Neural progenitor cell (in vitro differentiated cells): ENCODE measurements around the gene MDM2. TPM values are rescaled to one million over a fixed set of nuclear protein-coding genes. Genes with fewer than 3 reads are reported as not detected.

ENCODE experiments used
- DNase-seq: peaks from one replicate; pipeline ENCODE4 v3.0.0-alpha.2; 2016; ENCODE audit warnings: low spot score
- H2AFZ ChIP-seq: fragments of 200-600 bp; sonication (generic); replicated peaks from 2 replicates; pipeline ENCODE4 v1.6.1; 2016; ENCODE audit warnings: antibody characterized with exemption
- H3F3A ChIP-seq: fragments of 200-600 bp; sonication (generic); 2 replicates; pipeline ENCODE4 v1.6.1; 2016; ENCODE audit warnings: antibody characterized with exemption, low read depth
- H3K27ac ChIP-seq: fragments of 200-600 bp; sonication (generic); 2 replicates; pipeline ENCODE4 v1.5.1; 2016; ENCODE audit warnings: mild to moderate bottlenecking
- H3K27me3 ChIP-seq: fragments of 200-600 bp; sonication (generic); 2 replicates; pipeline ENCODE4 v1.6.1; 2016; ENCODE audit warnings: mild to moderate bottlenecking, moderate library complexity
- H3K36me3 ChIP-seq: fragments of 200-600 bp; sonication (generic); 2 replicates; pipeline ENCODE4 v1.5.1; 2016
- H3K4me1 ChIP-seq: fragments of 200-600 bp; sonication (generic); 2 replicates; pipeline ENCODE4 v1.6.1; 2016; ENCODE audit warnings: mixed run types
- H3K4me2 ChIP-seq: fragments of 200-600 bp; sonication (generic); 2 replicates; pipeline ENCODE4 v1.6.1; 2016
- H3K4me3 ChIP-seq: fragments of 200-600 bp; sonication (generic); 2 replicates; pipeline ENCODE4 v1.5.1; 2016
- H3K79me2 ChIP-seq: fragments of 200-600 bp; sonication (generic); 2 replicates; pipeline ENCODE4 v1.6.1; 2016; ENCODE audit warnings: low read depth
- H3K9ac ChIP-seq: fragments of 200-600 bp; sonication (generic); 2 replicates; pipeline ENCODE4 v1.6.1; 2016
- H3K9me3 ChIP-seq: fragments of 200-600 bp; sonication (generic); 2 replicates; pipeline ENCODE4 v1.5.1; 2016; ENCODE audit warnings: low read depth
- H4K20me1 ChIP-seq: fragments of 200-600 bp; sonication (generic); 2 replicates; pipeline ENCODE4 v1.6.1; 2016; ENCODE audit warnings: low read depth
- H3K27ac Mint-ChIP-seq: 3 replicates; pipeline ENCODE4 v1.8.0; 2021; ENCODE audit warnings: mixed read lengths
- H3K27me3 Mint-ChIP-seq: 2 replicates; pipeline ENCODE4 v1.8.0; 2022; ENCODE audit warnings: low read depth, mild to moderate bottlenecking, inconsistent platforms, moderate library complexity, mixed read lengths; ENCODE audit not compliant: insufficient read depth
- H3K36me3 Mint-ChIP-seq: 3 replicates; pipeline ENCODE4 v1.8.0; 2021; ENCODE audit warnings: mixed read lengths
- H3K4me1 Mint-ChIP-seq: 3 replicates; pipeline ENCODE4 v1.8.0; 2021; ENCODE audit warnings: mixed read lengths
- H3K4me3 Mint-ChIP-seq: 3 replicates; pipeline ENCODE4 v1.8.0; 2021; ENCODE audit warnings: mild to moderate bottlenecking, moderate library complexity, mixed read lengths
- H3K9me3 Mint-ChIP-seq: 3 replicates; pipeline ENCODE4 v1.8.0; 2020; ENCODE audit warnings: mixed read lengths
- EZH2 ChIP-seq: fragments of 200-600 bp; sonication (generic); IDR thresholded peaks from 2 replicates; pipeline ENCODE4 v1.6.1; 2017; ENCODE audit warnings: antibody characterized with exemption, mild to moderate bottlenecking, moderate library complexity
- EZH2phosphoT487 ChIP-seq: fragments of 200-600 bp; sonication (generic); IDR thresholded peaks from 2 replicates; pipeline ENCODE4 v1.6.1; 2017; ENCODE audit warnings: antibody characterized with exemption
- total RNA-seq: library from RNA; depleted of rRNA; stranded (reverse); fragments of >200 nt; gene quantifications from 2 replicates; pipeline ENCODE4 v1.2.3, GENCODE V29; 2015; ENCODE audit warnings: low replicate concordance
- TF ChIP-seq, protein P1 (sequence below): fragments of 200-600 bp; sonication (generic); IDR thresholded peaks from 2 replicates; pipeline ENCODE4 v1.5.1; 2017; ENCODE audit warnings: antibody characterized with exemption, mild to moderate bottlenecking

MDM2 gene
- total RNA-seq, 1 donor from 2014 or later = 93.8 TPM

DNA sequence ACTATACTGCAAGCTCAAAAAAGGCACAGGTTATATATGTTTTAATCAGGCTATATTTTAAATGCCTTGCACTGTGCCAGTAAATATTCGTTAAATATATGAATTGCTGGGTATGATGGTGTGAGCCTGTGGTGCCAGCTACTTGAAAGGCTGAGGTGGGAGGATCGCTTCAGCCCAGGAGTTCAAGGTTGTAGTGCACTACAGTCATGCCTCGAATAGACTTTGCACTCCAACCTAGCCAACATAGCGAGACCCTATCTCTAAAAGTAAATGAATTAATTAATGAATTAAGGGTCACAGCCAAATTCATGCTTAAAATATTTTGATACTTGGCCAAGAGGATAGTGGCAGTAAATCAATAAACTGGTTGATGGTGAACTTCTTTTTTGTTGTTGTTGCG is 22.2 kb upstream of the MDM2 start:
- no peak overlapping the region for H2AFZ ChIP-seq
- no peak for DNase-seq
- no peaks in the 10 kb centered on the region for H3K36me3 Mint-ChIP-seq
- H3K27ac ChIP-seq = no peak overlapping the region
- no peaks in the 10 kb centered on the region for H4K20me1 ChIP-seq
- no peak overlapping the region for H3K4me3 ChIP-seq
- no peaks in the 10 kb centered on the region for H3K27me3 Mint-ChIP-seq
- H3K27me3 ChIP-seq = no peaks in the 10 kb centered on the region
- H3K36me3 ChIP-seq = no peaks in the 10 kb centered on the region
- no peak overlapping the region for H3K4me3 Mint-ChIP-seq
- H3K9ac ChIP-seq = no peak overlapping the region
- H3K4me1 Mint-ChIP-seq = no peaks in the 10 kb centered on the region
- H3K9me3 Mint-ChIP-seq = no peaks in the 10 kb centered on the region
- no peaks in the 10 kb centered on the region for H3K79me2 ChIP-seq
- H3K4me2 ChIP-seq = no peak overlapping the region
- H3K4me1 ChIP-seq = peaks cover 6% of the 10 kb centered on the region
- peaks cover 4% of the 10 kb centered on the region for H3F3A ChIP-seq
- H3K27ac Mint-ChIP-seq = no peak overlapping the region
- TF ChIP-seq EZH2phosphoT487 (no peak), EZH2 (no peak)
- TF ChIP-seq, protein P1, sequence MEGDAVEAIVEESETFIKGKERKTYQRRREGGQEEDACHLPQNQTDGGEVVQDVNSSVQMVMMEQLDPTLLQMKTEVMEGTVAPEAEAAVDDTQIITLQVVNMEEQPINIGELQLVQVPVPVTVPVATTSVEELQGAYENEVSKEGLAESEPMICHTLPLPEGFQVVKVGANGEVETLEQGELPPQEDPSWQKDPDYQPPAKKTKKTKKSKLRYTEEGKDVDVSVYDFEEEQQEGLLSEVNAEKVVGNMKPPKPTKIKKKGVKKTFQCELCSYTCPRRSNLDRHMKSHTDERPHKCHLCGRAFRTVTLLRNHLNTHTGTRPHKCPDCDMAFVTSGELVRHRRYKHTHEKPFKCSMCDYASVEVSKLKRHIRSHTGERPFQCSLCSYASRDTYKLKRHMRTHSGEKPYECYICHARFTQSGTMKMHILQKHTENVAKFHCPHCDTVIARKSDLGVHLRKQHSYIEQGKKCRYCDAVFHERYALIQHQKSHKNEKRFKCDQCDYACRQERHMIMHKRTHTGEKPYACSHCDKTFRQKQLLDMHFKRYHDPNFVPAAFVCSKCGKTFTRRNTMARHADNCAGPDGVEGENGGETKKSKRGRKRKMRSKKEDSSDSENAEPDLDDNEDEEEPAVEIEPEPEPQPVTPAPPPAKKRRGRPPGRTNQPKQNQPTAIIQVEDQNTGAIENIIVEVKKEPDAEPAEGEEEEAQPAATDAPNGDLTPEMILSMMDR = no peak
- no peaks in the 10 kb centered on the region for H3K9me3 ChIP-seq

DNA sequence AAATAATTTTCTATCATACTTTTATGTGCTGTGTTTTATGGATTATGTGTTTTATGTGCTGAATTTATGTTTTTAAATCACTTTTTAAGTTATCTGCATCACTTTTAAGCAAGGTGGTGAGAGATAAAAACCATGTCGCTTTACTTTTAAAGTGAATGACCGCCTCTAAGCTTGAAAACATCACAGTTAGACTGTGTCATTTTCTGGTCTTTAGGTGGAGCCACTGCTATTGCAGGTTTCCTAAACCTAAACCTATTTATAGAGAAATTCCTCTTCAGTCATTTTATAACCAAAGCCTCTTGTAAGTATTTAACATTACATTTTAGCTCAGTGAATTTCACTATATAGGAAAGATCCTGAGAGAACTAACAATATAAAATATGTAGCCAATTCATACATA is 21.0 kb upstream of the MDM2 start:
- Histone ChIP-seq H3K27me3 (no peaks in the 10 kb centered on the region), H3K9me3 (no peaks in the 10 kb centered on the region), H3K4me2 (no peak overlapping the region), H2AFZ (no peak overlapping the region), H3K27ac (peak overlapping the region; percentile 83), H3F3A (peaks cover 4% of the 10 kb centered on the region), H3K79me2 (no peaks in the 10 kb centered on the region), H4K20me1 (no peaks in the 10 kb centered on the region), H3K4me1 (peaks cover 6% of the 10 kb centered on the region), H3K4me3 (no peak overlapping the region), H3K9ac (no peak overlapping the region), H3K36me3 (no peaks in the 10 kb centered on the region)
- DNase-seq = no peak
- Mint-ChIP-seq H3K9me3 (no peaks in the 10 kb centered on the region), H3K27ac (no peak overlapping the region), H3K27me3 (peaks cover 2% of the 10 kb centered on the region), H3K4me1 (no peaks in the 10 kb centered on the region), H3K4me3 (no peak overlapping the region), H3K36me3 (no peaks in the 10 kb centered on the region)
- TF ChIP-seq, protein P1 = no peak
- no peak for TF ChIP-seq EZH2phosphoT487

DNA sequence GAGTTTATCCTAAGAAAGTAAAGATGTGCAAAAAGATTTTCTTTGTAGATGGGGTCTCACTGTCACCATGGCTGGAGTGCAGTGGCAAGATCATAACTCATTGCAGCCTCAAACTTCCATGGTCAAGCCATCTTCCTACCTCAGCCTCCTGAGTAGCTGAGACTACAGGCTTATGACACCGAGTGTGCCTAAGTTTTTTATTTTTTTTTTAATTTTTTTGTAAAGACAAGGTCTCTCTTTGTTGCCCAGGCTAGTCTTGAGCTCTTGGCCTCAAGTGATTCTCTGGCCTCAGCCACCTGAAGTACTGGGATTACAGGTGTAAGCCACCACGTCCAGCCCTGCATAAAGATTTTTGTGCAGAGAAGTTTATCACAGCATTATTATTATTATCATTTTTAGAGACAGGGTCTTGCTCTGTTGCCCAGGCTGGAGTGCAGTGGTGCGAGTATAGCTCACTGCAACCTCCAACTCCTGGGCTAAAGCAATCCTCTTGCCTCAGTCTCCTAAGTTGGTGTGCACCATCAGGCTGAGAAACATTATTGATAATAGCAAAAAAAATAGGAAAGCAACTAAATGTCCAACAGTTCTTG is 19.3 kb upstream of the MDM2 start:
- Mint-ChIP-seq H3K36me3 (no peaks in the 10 kb centered on the region), H3K4me3 (no peak overlapping the region), H3K27me3 (peaks cover 2% of the 10 kb centered on the region), H3K9me3 (no peaks in the 10 kb centered on the region), H3K4me1 (no peaks in the 10 kb centered on the region), H3K27ac (no peak overlapping the region)
- no peak overlapping the region for H3K4me2 ChIP-seq
- H3F3A ChIP-seq = peaks cover 4% of the 10 kb centered on the region
- no peaks in the 10 kb centered on the region for H4K20me1 ChIP-seq
- DNase-seq = no peak
- H3K9me3 ChIP-seq = no peaks in the 10 kb centered on the region
- TF ChIP-seq EZH2 (no peak), EZH2phosphoT487 (no peak)
- TF ChIP-seq, protein P1 = no peak
- H3K4me1 ChIP-seq = peaks cover 6% of the 10 kb centered on the region
- H3K27ac ChIP-seq = no peak overlapping the region
- H3K36me3 ChIP-seq = no peaks in the 10 kb centered on the region
- H3K27me3 ChIP-seq = no peaks in the 10 kb centered on the region
- H3K79me2 ChIP-seq = no peaks in the 10 kb centered on the region
- H3K4me3 ChIP-seq = no peak overlapping the region
- no peak overlapping the region for H3K9ac ChIP-seq
- H2AFZ ChIP-seq = no peak overlapping the region
